HG03342 (cell line): Measurements from ENCODE around the gene TSEN15.
A peak's percentile ranks its signal among the peaks of the same experiment; 100 is the strongest.
"Not testable (repeated sequence)": the region's sequence is repeated elsewhere in the genome, so short reads cannot be mapped to it uniquely, and the experiment has no call there.

Experiments
- ATAC-seq: cut with Tn5 transposase; IDR thresholded peaks from one replicate; pipeline ENCODE4 v1.9.1; 2021; ENCODE audit warnings: mild to moderate bottlenecking, moderate library complexity; ENCODE audit not compliant: unreplicated experiment

Gene TSEN15

GRCh38 chr1:184031092-184031408, 20.5 kb upstream of the TSEN15 start:
- no peak for ATAC-seq

DNA sequence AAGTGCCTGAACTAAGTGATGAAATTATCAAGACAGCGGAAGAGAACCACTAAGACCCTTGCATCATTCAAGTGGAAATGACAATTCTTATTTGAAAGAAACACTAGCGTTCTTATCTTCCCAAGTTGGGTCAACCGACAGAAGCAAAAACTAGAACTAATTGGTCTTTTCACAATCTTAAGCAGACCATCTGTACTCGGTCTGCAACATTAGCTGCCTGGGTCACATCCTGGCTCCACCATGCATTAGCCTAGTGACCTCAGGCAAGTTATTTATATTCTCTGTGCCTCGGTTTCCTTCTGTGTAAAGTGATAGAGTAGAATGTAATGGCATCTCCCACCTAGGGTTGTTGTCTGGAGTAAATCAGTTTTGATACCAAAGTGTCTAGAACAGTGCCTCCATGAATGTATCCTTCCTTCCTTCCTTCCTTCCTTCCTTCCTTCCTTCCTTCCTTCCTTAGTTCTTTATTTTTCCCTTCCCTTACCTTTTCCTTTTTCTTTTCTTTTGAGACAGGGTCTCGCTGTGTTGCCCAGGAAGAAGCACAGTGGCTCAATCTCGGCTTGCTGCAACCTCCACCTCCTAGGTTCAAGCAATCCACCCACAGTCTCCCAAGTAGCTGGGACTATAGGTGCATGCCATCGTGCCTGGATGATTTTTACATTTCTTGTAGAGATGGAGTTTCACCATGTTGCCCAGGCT, 20.0 kb upstream of the TSEN15 start:
- ATAC-seq = no peak

GRCh38 chr1:184032306-184032929, 19.1 kb upstream of the TSEN15 start:
- no peak for ATAC-seq

GRCh38 chr1:184032930-184033418, 18.6 kb upstream of the TSEN15 start:
- ATAC-seq = no peak

- no peak for ATAC-seq
Measured at GRCh38 chr1:184033711-184034167, 17.8 kb upstream of the TSEN15 start.

DNA sequence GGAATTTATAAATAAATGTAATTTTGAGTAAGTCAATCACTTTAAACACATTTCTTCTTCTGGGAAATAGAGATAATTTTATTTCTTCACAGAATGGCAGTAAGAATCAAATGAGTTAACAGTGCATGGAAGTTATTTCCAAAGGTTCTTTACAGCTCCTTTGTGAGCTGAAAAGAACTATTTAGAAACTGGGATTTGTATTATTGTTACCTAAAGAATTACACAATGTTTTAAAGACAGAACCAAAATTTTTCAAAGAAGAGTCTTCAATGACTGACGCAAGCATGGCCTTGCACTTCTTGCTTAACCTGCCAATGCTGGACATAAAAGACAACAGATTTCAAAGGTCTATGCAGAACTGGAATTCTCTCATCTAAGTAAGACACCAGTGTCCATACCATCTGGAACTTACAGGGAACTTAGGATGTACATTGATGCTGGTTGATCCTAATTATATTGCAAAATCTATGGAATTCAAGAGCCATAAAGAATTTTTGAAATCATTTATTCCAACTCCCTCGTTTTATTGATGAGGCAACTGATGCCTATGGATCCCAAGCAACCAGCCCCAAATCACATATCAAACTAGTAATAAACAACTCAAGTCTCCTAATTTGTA, 16.7 kb upstream of the TSEN15 start:
- no peak for ATAC-seq

- no peak for ATAC-seq
Measured at GRCh38 chr1:184035719-184036516, 15.6 kb upstream of the TSEN15 start.

GRCh38 chr1:184036517-184036949, 15.0 kb upstream of the TSEN15 start:
- peak; percentile 15 for ATAC-seq

DNA sequence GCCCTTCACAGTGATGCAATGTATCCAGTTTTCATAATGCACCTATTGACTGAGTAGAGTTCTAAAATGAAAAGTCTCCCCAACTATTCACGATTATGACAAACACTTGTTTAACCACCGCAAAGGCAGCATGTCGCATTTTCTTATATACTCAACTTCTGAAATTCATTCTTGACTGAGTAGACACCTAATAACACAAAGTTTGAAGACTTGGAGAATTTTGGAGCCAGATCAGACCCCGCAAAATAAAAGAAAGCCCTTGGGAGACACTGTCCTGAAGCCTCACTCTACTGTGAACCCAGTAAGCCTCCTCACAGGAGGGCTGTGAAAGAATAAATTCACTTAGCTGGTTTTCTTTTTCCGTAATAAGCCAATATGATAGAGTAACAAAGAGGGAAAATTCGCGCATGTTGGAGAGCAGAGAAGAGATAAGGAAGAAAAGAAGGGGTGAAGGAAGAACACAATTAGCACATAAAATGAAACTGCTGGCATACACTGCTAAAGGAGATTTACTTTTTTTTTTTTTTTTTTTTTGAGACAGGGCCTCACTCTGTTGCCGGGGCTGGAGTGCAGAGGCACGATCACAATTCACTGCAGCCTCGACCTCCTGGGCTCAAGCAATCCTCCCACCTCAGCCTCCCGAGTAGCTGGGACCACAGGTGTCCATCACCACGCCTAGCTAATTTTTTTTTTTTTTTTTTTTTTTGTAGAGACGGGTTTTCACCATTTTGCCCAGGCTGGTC, 13.5 kb upstream of the TSEN15 start:
- ATAC-seq = no peak

DNA sequence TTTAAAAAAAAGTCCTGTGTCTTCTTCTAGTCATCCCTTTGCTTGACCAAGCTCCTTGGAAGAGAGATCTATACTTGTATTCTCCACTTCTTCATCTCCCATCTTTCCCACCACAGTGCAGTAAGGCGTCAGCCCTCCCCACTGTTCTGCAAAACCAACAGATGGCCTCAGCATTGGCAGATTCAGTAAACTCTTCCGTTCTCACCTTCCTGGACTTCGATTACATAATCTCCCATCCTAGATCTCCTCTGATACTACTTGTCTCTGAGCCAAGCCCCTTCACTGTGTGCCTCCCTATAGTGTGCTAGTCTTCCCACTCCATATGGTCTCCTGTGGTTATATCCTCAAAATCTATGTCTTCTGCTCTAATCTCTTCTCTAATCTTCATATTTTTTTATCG, 12.4 kb upstream of the TSEN15 start:
- ATAC-seq = no peak

DNA sequence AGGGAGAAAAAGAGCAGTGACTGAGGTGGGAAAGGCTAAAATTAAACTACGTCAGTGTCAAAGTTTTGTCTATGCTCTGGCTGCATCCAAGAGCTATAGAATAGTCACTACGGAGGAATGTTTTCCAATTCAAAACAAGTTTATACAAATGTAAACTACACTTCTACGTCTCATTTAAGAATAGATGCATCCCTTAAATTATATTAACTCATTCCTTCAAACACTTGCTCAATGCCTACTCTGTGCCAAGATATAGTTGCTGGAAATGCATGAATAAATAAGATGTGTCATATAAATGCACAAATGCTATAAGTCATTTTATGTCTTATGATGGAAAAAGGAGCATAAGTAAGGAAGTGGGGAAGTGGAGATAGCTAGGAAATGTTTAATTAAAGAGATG, 9.8 kb upstream of the TSEN15 start:
- no peak for ATAC-seq

DNA sequence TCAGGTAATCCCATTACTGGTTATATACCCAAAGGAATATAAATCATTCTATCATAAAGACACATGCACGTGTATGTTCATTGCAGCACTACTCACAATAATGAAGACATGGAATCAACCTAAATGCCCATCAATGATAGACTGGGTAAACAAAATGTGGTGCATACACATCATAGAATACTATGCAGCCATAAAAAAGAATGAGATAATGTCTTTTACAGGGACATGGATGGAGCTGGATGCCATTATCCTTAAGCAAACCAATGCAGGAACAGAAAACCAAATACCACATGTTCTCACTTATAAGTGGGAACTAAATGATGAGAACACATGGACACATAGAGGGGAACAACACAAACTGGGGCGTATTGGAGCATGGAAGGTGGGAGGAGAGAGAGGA, 8.2 kb upstream of the TSEN15 start:
- ATAC-seq = not testable (repeated sequence)

GRCh38 chr1:184044603-184045376, 6.7 kb upstream of the TSEN15 start:
- ATAC-seq = no peak

DNA sequence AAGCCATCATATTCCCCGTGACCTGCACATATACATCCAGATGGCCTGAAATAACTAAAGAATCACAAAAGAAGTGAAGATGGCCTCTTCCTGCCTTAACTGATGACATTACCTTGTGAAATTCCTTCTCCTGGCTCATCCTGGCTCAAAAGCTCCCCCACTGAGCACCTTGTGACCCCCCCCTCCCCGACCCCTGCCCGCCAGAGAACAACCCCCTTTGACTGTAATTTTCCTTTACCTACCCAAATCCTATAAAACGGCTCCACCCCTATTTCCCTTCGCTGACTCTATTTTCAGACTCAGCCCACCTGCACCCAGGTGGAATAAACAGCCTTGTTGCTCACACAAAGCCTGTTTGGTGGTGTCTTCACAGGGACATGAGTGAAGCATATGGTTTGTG, 4.0 kb upstream of the TSEN15 start:
- ATAC-seq = not testable (repeated sequence)

GRCh38 chr1:184048561-184049240, 2.8 kb upstream of the TSEN15 start:
- ATAC-seq = no peak

- no peak for ATAC-seq
Measured at GRCh38 chr1:184049291-184049690, 2.2 kb upstream of the TSEN15 start.

DNA sequence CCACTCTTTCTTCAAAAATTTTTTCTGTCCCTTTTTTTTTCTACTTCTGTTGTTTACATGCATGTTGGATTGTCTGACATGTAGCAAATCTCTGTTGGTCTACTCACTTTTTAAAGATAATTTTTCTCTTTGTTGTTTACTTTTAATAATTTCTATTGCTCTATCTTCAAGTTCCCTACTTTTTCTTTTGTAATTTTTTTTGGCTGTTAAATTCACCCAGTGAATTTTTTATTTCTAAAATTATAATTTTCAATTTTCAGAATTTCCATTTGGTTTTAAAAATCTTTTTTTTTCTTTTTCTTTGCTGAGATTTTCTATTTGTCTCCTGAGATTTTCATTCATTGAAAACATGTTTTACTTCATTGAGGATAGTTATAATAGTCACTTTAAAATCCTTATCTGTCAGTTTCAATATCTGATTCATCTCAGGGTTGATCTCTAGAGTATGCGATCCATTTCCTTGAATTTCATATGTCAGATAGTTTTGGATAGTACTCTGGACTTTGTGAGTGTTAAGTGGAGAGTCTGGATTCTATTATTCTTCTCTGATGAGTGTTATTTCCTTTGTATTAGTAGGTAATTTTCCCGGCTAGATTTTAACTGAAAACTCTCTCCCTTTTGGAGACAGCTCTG, 1.6 kb upstream of the TSEN15 start:
- ATAC-seq = no peak

GRCh38 chr1:184050636-184051035, 894 bp upstream of the TSEN15 start:
- no peak for ATAC-seq

DNA sequence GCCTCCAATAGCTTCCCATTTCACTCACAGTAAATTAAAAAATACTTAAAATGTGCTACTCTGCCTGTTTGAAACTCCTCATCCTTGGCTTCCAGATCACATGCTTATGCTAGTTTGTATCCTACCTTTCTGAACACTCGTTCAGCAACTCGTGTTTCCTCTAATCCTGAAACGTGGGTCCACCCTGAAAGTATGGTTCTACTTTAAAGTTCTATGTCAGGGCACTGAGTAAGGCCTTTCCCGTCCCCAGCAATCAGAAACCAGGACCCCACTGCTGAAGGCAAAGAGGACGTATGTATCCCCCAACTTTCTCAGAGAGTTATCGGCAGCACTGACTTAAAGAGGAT, 419 bp upstream of the TSEN15 start:
- ATAC-seq = no peak
